ENCODE measurements around the gene GTF2F2.

GRCh38 chr13:45255247-45255987, 135.1 kb downstream of the GTF2F2 start:
- TF ChIP-seq CTCF (IDR thresholded peaks at IDR 0.05): no peak
- no peak for TF ChIP-seq POLR2A (IDR thresholded peaks at IDR 0.05)

Data from testis (tissue), 2 donors.